ENCODE measurements around the gene FADS2. TPM values are rescaled to one million over a fixed set of nuclear protein-coding genes. Genes with fewer than 3 reads are reported as not detected.
A peak's percentile ranks its signal among the peaks of the same experiment; 100 is the strongest.

FADS2 gene
- total and polyA plus RNA-seq, 2 of the 13 experiments (the other 11 are each of a cell fraction or from before 2014, with no cell fraction given) = 90.1 to 124 TPM

DNA sequence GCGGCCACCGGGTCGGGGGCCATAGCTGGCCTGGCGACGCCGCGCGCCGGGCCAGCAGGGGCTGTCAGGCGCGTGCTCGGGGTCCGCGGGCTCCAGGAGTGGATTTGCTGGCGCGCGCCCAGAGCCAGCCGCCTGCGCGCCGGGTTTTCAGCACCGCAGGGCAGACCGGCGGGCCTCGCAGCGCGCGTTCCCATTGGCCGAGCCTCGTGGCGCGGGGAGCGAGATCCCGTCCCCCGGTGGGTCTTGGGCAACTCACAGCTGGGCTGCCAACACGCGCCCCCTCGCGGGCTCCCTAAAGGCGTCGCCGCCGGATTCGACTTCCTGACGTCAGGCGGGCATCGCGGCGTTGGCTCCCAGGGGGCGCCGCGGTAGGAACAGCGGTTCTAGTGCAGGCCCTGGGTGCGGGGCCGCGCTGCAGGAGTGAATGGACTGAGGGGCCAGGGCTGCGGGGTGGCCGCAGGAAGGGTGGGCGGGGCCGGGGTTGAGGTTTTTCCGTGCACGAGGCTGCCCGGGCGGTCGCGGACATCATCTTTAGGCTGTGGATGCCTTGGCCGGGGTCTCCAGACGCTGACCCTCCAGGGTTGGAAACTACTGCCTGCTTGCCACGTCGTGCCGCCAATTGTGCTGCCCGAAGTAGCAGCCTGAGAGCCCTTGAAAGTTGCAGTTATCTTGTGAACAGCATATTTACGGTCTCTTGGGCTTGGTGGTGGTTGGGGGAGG, 11.2 kb upstream of the FADS2 start, which contains the start of gene FADS1 (continued):
- no peak for TF ChIP-seq ZNF512 (CRISPR knock-in tag; IDR thresholded peaks at IDR 0.05)
- peak; percentile 63; the same call in 1 of the 2 replicates for TF ChIP-seq ZSCAN22 (CRISPR knock-in tag; IDR thresholded peaks at IDR 0.05)
- peak; percentile 93; the same call in 1 of the 2 replicates for TF ChIP-seq PAWR (CRISPR knock-in tag; IDR thresholded peaks at IDR 0.05; ENCODE audit: borderline replicate concordance)
- no peak for TF ChIP-seq NFATC3 (CRISPR knock-in tag; IDR thresholded peaks at IDR 0.05)
- TF ChIP-seq, protein P1, sequence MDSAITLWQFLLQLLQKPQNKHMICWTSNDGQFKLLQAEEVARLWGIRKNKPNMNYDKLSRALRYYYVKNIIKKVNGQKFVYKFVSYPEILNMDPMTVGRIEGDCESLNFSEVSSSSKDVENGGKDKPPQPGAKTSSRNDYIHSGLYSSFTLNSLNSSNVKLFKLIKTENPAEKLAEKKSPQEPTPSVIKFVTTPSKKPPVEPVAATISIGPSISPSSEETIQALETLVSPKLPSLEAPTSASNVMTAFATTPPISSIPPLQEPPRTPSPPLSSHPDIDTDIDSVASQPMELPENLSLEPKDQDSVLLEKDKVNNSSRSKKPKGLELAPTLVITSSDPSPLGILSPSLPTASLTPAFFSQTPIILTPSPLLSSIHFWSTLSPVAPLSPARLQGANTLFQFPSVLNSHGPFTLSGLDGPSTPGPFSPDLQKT (CRISPR knock-in tag; IDR thresholded peaks at IDR 0.05; ENCODE audit: borderline replicate concordance) = 0 out of 2 replicates have a peak, but pooled peaks have one; percentile 17
- no peak for TF ChIP-seq TCF7 (IDR thresholded peaks at IDR 0.05; ENCODE audit: low read depth)
- peak; percentile 91 for TF ChIP-seq ZNF776 (CRISPR knock-in tag; IDR thresholded peaks at IDR 0.05)
- TF ChIP-seq, protein P2, sequence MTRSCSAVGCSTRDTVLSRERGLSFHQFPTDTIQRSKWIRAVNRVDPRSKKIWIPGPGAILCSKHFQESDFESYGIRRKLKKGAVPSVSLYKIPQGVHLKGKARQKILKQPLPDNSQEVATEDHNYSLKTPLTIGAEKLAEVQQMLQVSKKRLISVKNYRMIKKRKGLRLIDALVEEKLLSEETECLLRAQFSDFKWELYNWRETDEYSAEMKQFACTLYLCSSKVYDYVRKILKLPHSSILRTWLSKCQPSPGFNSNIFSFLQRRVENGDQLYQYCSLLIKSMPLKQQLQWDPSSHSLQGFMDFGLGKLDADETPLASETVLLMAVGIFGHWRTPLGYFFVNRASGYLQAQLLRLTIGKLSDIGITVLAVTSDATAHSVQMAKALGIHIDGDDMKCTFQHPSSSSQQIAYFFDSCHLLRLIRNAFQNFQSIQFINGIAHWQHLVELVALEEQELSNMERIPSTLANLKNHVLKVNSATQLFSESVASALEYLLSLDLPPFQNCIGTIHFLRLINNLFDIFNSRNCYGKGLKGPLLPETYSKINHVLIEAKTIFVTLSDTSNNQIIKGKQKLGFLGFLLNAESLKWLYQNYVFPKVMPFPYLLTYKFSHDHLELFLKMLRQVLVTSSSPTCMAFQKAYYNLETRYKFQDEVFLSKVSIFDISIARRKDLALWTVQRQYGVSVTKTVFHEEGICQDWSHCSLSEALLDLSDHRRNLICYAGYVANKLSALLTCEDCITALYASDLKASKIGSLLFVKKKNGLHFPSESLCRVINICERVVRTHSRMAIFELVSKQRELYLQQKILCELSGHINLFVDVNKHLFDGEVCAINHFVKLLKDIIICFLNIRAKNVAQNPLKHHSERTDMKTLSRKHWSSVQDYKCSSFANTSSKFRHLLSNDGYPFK (CRISPR knock-in tag; IDR thresholded peaks at IDR 0.05; ENCODE audit: borderline replicate concordance) = peak; percentile 63; the same call in 1 of the 2 replicates
- no peak for TF ChIP-seq ZNF652 (CRISPR knock-in tag; IDR thresholded peaks at IDR 0.05; ENCODE audit: borderline replicate concordance, low read depth)
- TF ChIP-seq ZNF883 (CRISPR knock-in tag; IDR thresholded peaks at IDR 0.05; ENCODE audit: not compliant biosample characterization) = peak; percentile 64
- TF ChIP-seq EEA1 (CRISPR knock-in tag; IDR thresholded peaks at IDR 0.05; ENCODE audit: borderline replicate concordance) = peak; percentile 60; the same call in 1 of the 2 replicates
- peak; percentile 91 for TF ChIP-seq ZMYM4 (CRISPR knock-in tag; IDR thresholded peaks at IDR 0.05)
- TF ChIP-seq NRL (CRISPR knock-in tag; IDR thresholded peaks at IDR 0.05; ENCODE audit: borderline replicate concordance) = peak; percentile 62; the same call in 1 of the 2 replicates
- no peak; the same call in 1 of the 2 replicates for TF ChIP-seq ZNF234 (CRISPR knock-in tag; conservative IDR thresholded peaks at IDR 0.05)
- no peak for TF ChIP-seq SRSF4 (IDR thresholded peaks at IDR 0.05; ENCODE audit: low read depth, low read length, poor library complexity, severe bottlenecking)
- TF ChIP-seq ZNF20 (CRISPR knock-in tag; IDR thresholded peaks at IDR 0.05) = no peak
- peak; percentile 74 for TF ChIP-seq ZNF691 (CRISPR knock-in tag; IDR thresholded peaks at IDR 0.05; ENCODE audit: borderline replicate concordance, low read depth)
- no peak; the same call in 1 of the 2 replicates for TF ChIP-seq ZNF431 (CRISPR knock-in tag; IDR thresholded peaks at IDR 0.05; ENCODE audit: borderline replicate concordance, low read depth)
- TF ChIP-seq SMAD9 (CRISPR knock-in tag; IDR thresholded peaks at IDR 0.05) = no peak
- peak; percentile 53; the same call in 1 of the 2 replicates for TF ChIP-seq POLR2G (IDR thresholded peaks at IDR 0.05; ENCODE audit: low read depth, low read length)
- TF ChIP-seq KLF6 (CRISPR knock-in tag; IDR thresholded peaks at IDR 0.05) = peak; percentile 53; the same call in 1 of the 2 replicates
- no peak for TF ChIP-seq TEAD2 (CRISPR knock-in tag; IDR thresholded peaks at IDR 0.05)
- TF ChIP-seq IKZF1 (IDR thresholded peaks at IDR 0.05) = no peak
- 0 out of 2 replicates have a peak, but pooled peaks have one; percentile 67 for TF ChIP-seq ZNF33B (CRISPR knock-in tag; IDR thresholded peaks at IDR 0.05)

Measured in HepG2 (cell line).